ENCODE measurements around the gene TBL1Y.

DNA sequence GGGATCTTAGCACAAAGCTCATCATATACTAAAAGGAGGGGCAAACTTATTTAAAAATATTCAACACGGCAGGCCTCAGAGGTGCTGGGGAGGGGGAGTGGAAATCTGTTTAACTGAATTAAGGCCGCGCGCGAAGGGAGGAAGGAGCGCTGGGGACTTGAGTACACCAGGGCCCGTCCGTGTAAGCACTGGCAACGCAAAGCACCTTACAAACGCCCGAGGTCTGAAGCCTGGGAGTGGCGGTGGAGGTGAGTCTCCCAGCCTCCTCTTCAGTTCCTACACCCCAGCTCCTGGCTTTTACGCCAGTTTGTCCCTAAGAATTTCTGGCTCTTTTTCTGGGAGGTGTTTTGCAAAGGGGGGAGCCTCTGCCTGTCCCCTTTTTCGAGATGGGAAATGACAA, 641 bp upstream of the TBL1Y start:
- TF ChIP-seq SPI1 (IDR thresholded peaks at IDR 0.05; ENCODE audit: low read depth, low read length): no peak
- no peak for TF ChIP-seq POLR2A (IDR thresholded peaks at IDR 0.05; ENCODE audit: low read depth, low read length)
- TF ChIP-seq POLR2AphosphoS5 (IDR thresholded peaks at IDR 0.05; ENCODE audit: low read depth, low read length): no peak
- no peak for TF ChIP-seq TAF1 (IDR thresholded peaks at IDR 0.05; ENCODE audit: low read depth, low read length)

Data from GM12891 (cell line).